K562 (cell line): Measurements from ENCODE around the gene TJP2. TPM values are rescaled to one million over a fixed set of nuclear protein-coding genes. Genes with fewer than 3 reads are reported as not detected.

Source experiments
- DNMT1 ChIP-seq: fragments of 450-650 bp; IDR thresholded peaks from 2 replicates; pipeline ENCODE4 v1.6.1; 2016; ENCODE audit warnings: antibody characterized with exemption, mild to moderate bottlenecking
- DPF2 ChIP-seq: fragments of 450-650 bp; IDR thresholded peaks from 2 replicates; pipeline ENCODE4 v1.6.1; 2016
- EZH2 ChIP-seq: IDR thresholded peaks from 2 replicates; pipeline ENCODE4 v1.6.1; 2012; ENCODE audit warnings: low read depth, mild to moderate bottlenecking, inconsistent platforms, low read length, borderline replicate concordance
- FUS ChIP-seq: fragments of 200-400 bp; formaldehyde crosslinking; optimal IDR thresholded peaks from 2 replicates; pipeline ENCODE3; 2017; ENCODE audit warnings: low read depth, low read length
- LEF1 ChIP-seq: fragments of 450-650 bp; IDR thresholded peaks from 2 replicates; pipeline ENCODE4 v1.6.1; 2016; ENCODE audit warnings: mild to moderate bottlenecking
- MCM7 ChIP-seq, 2 experiments: fragments of 450-650 bp; IDR thresholded peaks; 2 replicates each; pipeline ENCODE4 v1.6.1; 2016 to 2018
- POU5F1 ChIP-seq: fragments of 150-350 bp; IDR thresholded peaks from 2 replicates; pipeline ENCODE4 v1.6.1; 2014; ENCODE audit warnings: borderline replicate concordance, low read length, low read depth, mild to moderate bottlenecking; ENCODE audit not compliant: partially characterized antibody
- PURB ChIP-seq: sonication (generic); formaldehyde crosslinking; IDR thresholded peaks from 2 replicates; pipeline ENCODE4 v1.9.0; 2021; ENCODE audit warnings: low read depth, mild to moderate bottlenecking, missing genetic modification reagents
- RFX1 ChIP-seq: fragments of 450-650 bp; IDR thresholded peaks from 2 replicates; pipeline ENCODE4 v1.6.1; 2016; ENCODE audit warnings: mild to moderate bottlenecking, moderate library complexity
- STAT6 ChIP-seq: sonication (generic); formaldehyde crosslinking; IDR thresholded peaks from 2 replicates; pipeline ENCODE4 v1.8.1; 2023; ENCODE audit warnings: mild to moderate bottlenecking, missing genetic modification reagents
- TBL1XR1 ChIP-seq, 2 experiments: IDR thresholded peaks; 2 replicates each; pipeline ENCODE4 v1.6.1; 2012; ENCODE audit warnings: improper control_type of control experiment in 2 of 2, low read length in 2 of 2, mild to moderate bottlenecking in 1 of 2
- TBP ChIP-seq: optimal IDR thresholded peaks from 2 replicates; pipeline ENCODE3; 2011; ENCODE audit warnings: low read depth, low read length, improper control_type of control experiment
- THRAP3 ChIP-seq: fragments of 450-650 bp; IDR thresholded peaks from 2 replicates; pipeline ENCODE4 v1.6.1; 2016; ENCODE audit warnings: mild to moderate bottlenecking, inconsistent platforms, borderline replicate concordance
- ZBTB9 ChIP-seq: fragments of 450-650 bp; formaldehyde crosslinking; IDR thresholded peaks from 2 replicates; pipeline ENCODE4 v1.4.0; 2020; ENCODE audit warnings: mild to moderate bottlenecking, moderate library complexity
- ZC3H8 ChIP-seq: fragments of 450-650 bp; IDR thresholded peaks from 2 replicates; pipeline ENCODE4 v1.6.1; 2017
- ZNF134 ChIP-seq: fragments of 250-450 bp; sonication (Bioruptor Pico); conservative IDR thresholded peaks from 2 replicates; pipeline ENCODE4 v1.4.0; 2020
- ZNF140 ChIP-seq: fragments of 250-450 bp; sonication (Bioruptor Pico); IDR thresholded peaks from 2 replicates; pipeline ENCODE4 v1.8.0; 2021; ENCODE audit warnings: moderate library complexity, mild to moderate bottlenecking, inconsistent platforms
- ZNF239 ChIP-seq: fragments of 250-450 bp; sonication (Bioruptor Pico); IDR thresholded peaks from 2 replicates; pipeline ENCODE4 v1.4.0; 2020; ENCODE audit warnings: mild to moderate bottlenecking
- ZNF511 ChIP-seq: sonication (generic); formaldehyde crosslinking; IDR thresholded peaks from 2 replicates; pipeline ENCODE4 v1.8.0; 2022; ENCODE audit warnings: mild to moderate bottlenecking, missing genetic modification reagents
- ZNF699 ChIP-seq: fragments of 250-450 bp; sonication (Bioruptor Pico); IDR thresholded peaks from 2 replicates; pipeline ENCODE4 v1.8.0; 2021; ENCODE audit warnings: mild to moderate bottlenecking, moderate library complexity; ENCODE audit not compliant: insufficient replicate concordance
- ZNF76 ChIP-seq: fragments of 250-450 bp; sonication (Bioruptor Pico); IDR thresholded peaks from 2 replicates; pipeline ENCODE4 v1.4.0; 2020; ENCODE audit warnings: mild to moderate bottlenecking, moderate library complexity, borderline replicate concordance
- ZNF77 ChIP-seq: fragments of 250-450 bp; sonication (Bioruptor Pico); IDR thresholded peaks from 2 replicates; pipeline ENCODE4 v1.5.0; 2020
- polyA plus RNA-seq, 8 experiments: library from polyadenylated mRNA; depleted of rRNA in 4 of 8; stranded (reverse) in 5 of 8; unstranded in 3 of 8; fragments of >200 nt; fragmentation: Nextera tagmentation in 2 of 8; fragmentation: Illumina TruSeq in 1 of 8; extraction: Ambion mirVana in 2 of 8; extraction: Trizol in 1 of 8; gene quantifications; 2 replicates each; pipeline versions ENCODE4 v1.2.1 to v1.2.3, GENCODE V29; 2011 to 2014; ENCODE audit warnings: inconsistent platforms in 1 of 8, missing spikeins in 1 of 8
- total RNA-seq, 7 experiments: library from RNA; depleted of rRNA in 6 of 7; stranded (reverse); fragments of >200 nt in 6 of 7; fragmentation: Illumina TruSeq in 2 of 7; extraction: Trizol in 2 of 7; gene quantifications; 2 replicates each; pipeline versions ENCODE4 v1.2.1 to v1.2.3, GENCODE V29; 2011 to 2021; ENCODE audit warnings: low replicate concordance in 1 of 7
- TF ChIP-seq, protein P1 (sequence below): fragments of 450-650 bp; IDR thresholded peaks from 2 replicates; pipeline ENCODE4 v1.6.1; 2016; ENCODE audit warnings: antibody characterized with exemption
- TF ChIP-seq, protein P2 (sequence below): sonication (generic); formaldehyde crosslinking; IDR thresholded peaks from 2 replicates; pipeline ENCODE4 v1.9.0; 2022; ENCODE audit warnings: mild to moderate bottlenecking, missing genetic modification reagents

Gene TJP2
- total and polyA plus RNA-seq, 9 of the 15 experiments (the other 6 are each of a cell fraction or from before 2014, with no cell fraction given) = 4.0 to 24.1 (median 16.8) TPM

DNA sequence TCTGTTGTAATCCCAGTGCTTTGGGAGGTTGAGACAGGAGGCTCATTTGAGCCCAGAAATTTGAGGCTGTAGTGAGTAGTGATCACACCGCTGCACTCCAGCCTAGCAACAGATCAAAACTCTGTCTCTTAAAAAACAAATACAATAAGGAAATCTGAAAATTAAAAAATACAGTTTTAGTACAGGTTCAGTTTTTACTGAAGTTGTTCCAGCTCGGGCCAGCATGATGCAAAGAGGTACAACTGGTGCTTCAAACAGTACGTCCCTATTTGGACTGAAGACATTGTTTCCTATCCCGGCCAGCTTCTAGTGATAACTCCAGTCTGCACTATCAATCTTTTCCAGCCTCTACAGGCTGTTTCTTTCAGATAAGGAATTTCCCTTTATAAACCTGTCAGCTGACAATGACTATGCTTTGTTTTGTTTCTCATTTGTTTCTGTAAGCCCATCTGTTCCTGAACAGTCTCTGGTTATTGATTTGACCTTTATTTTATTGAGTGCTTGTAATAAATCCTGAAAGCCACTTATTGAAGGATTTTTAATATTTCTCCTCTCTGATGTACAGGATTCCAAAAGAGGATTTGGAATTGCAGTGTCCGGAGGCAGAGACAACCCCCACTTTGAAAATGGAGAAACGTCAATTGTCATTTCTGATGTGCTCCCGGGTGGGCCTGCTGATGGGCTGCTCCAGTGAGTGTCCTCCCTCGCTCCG lies 41.9 kb downstream of the TJP2 start (continued):
- no peak for TF ChIP-seq STAT6 (CRISPR knock-in tag)
- TF ChIP-seq POU5F1 = no peak
- TF ChIP-seq ZC3H8 = no peak
- no peak for TF ChIP-seq ZBTB9 (CRISPR knock-in tag)
- TF ChIP-seq LEF1 = peak; percentile 97
- 0 out of 2 replicates have a peak, but pooled peaks have one; percentile 12 for TF ChIP-seq ZNF134 (CRISPR knock-in tag)
- TF ChIP-seq DNMT1 = no peak
- peak; percentile 84 to 97; a peak in 3 of 4 replicates for TF ChIP-seq TBL1XR1 (IDR thresholded peaks at IDR 0.05; ENCODE audit: low read length in 2 of 2)
- no peak for TF ChIP-seq FUS
- TF ChIP-seq ZNF76 (CRISPR knock-in tag) = no peak
- no peak for TF ChIP-seq ZNF77 (CRISPR knock-in tag)
- TF ChIP-seq ZNF140 (CRISPR knock-in tag) = peak; percentile 24; the same call in 1 of the 2 replicates
- no peak for TF ChIP-seq ZNF699 (CRISPR knock-in tag)
- TF ChIP-seq TBP = no peak
- TF ChIP-seq, protein P1, sequence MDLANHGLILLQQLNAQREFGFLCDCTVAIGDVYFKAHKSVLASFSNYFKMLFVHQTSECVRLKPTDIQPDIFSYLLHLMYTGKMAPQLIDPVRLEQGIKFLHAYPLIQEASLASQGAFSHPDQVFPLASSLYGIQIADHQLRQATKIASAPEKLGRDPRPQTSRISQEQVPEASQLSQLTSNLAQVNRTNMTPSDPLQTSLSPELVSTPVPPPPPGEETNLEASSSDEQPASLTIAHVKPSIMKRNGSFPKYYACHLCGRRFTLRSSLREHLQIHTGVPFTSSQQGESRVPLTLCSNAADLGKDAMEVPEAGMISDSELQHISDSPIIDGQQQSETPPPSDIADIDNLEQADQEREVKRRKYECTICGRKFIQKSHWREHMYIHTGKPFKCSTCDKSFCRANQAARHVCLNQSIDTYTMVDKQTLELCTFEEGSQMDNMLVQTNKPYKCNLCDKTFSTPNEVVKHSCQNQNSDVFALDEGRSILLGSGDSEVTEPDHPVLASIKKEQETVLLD = peak; percentile 49; the same call in 1 of the 2 replicates
- no peak for TF ChIP-seq ZNF239 (CRISPR knock-in tag)
- TF ChIP-seq THRAP3 = no peak
- TF ChIP-seq PURB (CRISPR knock-in tag) = no peak
- TF ChIP-seq, protein P2, sequence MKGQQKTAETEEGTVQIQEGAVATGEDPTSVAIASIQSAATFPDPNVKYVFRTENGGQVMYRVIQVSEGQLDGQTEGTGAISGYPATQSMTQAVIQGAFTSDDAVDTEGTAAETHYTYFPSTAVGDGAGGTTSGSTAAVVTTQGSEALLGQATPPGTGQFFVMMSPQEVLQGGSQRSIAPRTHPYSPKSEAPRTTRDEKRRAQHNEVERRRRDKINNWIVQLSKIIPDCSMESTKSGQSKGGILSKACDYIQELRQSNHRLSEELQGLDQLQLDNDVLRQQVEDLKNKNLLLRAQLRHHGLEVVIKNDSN (CRISPR knock-in tag) = no peak
- no peak for TF ChIP-seq RFX1
- TF ChIP-seq MCM7 (IDR thresholded peaks at IDR 0.05) = no peak
- peak; percentile 98 for TF ChIP-seq DPF2
- TF ChIP-seq EZH2 = no peak
- no peak for TF ChIP-seq ZNF511
